ENCODE measurements around the gene CRTC2.
A peak's percentile ranks its signal among the peaks of the same experiment; 100 is the strongest.

The CRTC2 gene

GRCh38 chr1:153945795-153946621, 12.4 kb downstream of the CRTC2 start:
- peak; percentile 48 for DNase-seq

DNA sequence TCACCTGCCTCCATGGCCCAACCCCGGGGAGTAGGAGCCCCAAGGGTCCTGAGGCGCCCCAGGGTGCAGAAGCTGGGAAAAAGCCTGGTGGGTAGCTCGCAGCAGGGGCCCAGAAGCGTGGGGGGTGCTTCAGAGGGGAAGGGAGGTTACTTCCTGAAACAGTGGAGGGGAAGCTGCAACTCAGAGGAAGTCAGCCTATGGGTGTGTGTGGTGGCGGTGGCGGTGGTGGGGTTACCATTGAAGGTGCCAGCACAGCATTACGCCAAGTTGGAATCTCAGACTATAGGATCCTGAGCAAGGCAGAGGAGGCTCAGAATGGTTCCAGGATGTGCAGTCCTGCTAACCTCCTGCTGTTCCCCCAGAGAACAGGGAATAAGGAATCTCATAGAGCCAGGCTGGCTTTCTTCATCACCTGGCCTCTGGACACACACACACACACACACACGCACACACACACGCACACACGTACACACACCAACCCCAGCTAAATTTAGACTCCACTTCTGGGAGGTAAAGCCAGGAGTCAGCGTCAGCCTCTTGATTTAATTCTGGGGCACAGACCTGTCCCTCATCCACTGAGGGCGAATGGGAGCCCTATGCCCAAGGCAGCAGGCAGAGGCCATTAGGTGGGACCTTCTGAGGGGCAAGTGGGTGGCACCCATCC, 13.1 kb downstream of the CRTC2 start:
- DNase-seq, result no peak

DNA sequence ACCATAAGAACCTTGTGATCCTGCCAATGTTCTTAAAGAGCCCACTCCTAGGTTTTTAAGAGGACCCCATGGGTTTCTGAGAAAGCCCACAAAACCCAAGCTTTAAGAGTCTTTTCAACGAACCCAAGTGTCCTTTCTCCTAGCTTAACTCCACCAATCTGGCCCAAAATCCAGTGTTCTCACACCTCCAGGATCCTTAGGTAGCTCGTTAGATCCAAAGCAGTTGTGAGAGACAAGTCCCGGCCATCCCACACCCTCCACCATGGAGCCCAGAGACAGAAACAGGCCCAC, 13.6 kb downstream of the CRTC2 start:
- DNase-seq, result no peak

DNA sequence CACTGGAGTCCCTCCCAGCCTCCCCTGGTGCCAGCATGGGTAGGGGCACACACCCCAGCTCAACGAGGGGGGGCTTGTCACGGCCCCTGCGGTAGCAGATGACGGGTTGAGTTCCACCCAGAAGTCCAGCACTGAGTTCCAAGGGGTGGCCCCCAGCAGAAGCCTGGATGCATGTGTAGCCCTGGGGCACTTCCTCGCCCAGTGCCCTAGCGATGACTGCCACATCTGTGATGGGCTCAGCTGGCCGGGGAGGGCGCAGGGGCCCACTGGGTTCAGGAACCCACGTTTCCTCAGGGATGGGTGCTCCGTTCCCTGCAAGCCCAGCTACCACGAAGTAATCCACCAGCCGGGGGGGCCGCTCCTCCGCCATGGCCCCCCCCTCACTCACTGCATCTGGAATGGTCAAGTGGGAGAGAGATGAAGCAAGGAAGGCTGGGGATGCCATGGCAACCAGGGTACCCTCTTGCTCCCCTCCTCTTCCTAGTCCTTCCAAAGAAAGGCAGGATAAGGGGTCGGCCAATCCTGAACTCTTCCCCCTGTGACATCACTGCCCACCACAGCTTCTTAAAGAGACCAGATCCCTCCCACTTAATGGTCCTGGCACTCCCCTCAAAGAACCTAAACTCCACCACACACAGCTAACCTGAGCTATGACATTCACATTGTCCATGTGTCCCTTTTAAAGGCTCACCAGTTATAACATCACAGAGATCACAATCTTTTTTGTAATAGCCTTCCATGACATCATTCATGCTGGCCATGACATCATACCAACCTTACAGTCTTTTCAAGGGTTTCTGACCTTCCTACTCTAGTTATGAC, 14.2 kb downstream of the CRTC2 start:
- DNase-seq, result no peak

- DNase-seq, result no peak
These were observed 15.5 kb downstream of the CRTC2 start for GRCh38 chr1:153942766-153943549.

- DNase-seq, result no peak
These were observed 16.3 kb downstream of the CRTC2 start for GRCh38 chr1:153941826-153942725.

DNA sequence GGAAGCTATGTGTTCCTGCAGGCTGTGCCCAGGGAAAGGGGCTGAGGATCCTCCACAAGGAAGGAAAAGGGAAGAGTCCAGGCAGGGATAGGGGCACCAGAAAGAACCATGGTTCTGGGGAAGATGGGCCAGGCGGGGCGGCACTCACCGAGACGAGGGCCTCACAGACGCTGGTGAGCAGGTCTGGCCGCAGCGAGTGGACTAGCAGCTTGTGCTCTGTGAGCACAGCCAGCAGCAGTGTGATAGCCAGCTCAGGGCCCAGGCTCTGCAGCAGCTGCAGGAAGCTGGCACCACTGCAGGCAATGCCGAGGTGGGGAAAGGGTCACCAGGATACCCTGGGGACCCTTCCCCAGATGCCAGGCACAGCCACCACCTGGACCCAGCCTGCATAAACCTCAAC, 17.7 kb downstream of the CRTC2 start:
- no peak for DNase-seq

DNA sequence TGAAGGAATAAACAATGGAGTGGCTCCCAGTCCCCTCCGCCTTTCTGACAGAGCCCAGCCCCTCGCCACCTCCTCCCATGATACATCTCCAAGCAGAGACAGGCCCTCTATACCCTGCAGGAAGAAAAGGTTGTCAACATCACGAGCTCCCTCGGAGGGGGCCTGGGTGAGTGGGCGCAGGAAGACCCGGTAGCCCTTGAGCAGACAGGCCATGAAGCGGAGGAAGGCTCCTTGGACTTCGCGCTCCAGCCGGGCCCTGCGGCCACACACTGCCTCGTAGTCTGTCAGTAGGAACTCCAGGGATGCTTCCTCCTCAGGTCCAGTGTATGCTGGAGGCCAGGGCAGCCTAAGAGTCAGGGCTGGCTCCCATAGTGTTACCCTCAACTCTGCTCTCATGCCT, 18.9 kb downstream of the CRTC2 start:
- DNase-seq, result no peak

GRCh38 chr1:153938996-153939395, 19.4 kb downstream of the CRTC2 start:
- no peak for DNase-seq

DNA sequence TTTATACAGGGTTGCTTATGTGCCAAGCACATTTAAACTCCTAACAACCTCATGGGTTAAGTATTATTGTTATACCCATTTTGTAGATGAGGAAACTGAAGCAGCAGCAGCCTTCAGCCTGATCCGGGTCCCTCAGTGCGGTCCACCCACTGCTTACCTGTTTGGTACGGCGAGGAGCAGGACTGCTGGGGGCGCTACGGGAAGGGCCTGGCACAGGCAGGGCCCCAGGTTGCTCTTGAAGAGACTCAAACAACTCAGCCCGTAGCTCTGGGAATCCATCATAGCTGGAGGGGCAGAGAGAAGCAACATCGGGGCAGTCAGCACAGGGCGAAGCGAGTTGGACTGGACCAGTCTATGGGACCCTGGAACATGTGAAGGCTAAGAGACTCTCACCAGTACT, 21.1 kb downstream of the CRTC2 start:
- no peak for DNase-seq

- no peak for DNase-seq
These were observed 22.2 kb downstream of the CRTC2 start for GRCh38 chr1:153936011-153936802.

GRCh38 chr1:153934746-153935145, 23.7 kb downstream of the CRTC2 start:
- no peak for DNase-seq

DNA sequence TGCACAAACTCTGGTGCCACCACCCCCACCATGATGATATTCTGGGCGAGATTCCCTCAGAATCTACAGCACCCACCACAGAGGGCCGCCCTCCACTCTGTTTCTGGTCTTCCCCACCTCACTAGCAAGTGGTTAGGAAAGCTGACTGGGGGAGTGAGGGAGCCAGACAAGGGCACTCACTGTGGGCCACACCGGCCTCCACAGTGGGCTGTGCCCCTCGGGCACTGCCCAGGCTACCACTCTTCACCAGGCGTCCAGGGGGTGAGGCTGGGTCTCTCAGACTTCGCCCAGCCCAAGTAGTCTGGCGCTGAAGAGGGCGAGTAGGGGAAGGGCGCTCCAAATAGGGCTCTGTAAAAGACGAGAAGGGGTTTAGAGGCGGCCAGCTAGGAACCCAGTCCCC, 24.5 kb downstream of the CRTC2 start:
- no peak for DNase-seq

DNA sequence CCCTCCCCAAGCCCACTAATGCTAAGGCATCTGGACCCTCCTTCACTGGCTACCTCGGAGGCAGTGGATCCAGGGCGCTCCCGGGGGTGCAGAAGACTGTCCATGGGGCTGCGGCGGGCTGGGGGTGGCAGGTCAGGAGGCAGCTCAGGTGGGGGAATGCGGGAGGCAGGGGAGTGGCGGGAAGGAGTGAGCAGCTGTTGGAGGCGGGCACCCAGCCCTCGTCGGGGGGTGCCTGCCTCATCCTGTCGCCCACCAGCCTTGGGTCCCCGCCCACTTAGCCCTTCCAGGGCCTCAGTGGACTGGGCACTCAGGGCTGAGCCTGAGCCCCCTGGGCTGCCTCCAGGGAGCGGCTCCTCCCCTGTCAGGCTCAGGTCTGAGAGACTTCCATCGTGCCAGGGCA, 25.0 kb downstream of the CRTC2 start:
- DNase-seq, result no peak

DNA sequence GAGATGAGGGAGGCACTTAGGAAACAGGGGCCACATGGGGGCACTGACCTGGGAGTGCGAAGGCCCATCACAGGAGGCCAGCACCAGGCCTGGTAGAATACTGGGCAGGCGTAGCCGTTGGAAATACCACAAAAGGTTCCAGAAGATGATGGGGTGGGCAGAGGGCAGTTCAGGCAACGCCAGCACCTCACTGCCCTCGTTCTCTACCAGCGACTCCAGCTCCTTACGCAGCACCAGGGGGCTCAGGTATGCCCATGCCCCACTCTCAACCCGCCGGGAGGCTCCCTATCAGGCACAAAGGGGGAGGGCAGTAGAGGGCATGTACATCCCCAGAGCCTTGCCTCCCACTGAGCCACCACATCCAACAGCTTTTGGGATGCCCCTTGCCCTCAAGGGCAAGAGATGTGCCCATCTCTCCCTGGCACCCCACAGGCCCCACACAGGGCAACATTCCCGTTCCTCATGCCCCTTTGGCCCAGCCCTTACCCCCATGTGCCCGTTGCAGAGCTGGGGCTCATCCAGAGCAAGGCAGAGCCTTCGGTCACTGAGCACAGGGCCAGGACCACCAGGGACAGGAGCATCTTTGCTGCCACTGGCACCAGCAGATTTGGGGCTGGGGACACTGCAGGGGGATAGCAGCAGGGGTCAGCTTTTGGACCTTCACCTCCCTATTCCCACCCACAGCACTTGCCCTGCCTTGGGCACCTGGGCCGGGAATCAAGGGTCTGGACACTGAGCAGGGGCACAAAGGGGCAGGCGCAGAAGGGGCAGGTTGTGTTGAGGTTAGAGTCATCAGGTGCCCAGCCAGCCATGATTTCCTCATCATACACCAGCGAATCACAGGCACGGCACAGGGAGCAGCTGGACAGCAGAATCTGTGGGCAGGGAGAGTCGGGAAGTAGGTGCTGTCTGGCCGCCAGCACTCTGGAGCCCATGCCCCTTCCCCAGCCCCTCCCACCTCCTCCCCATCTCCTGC, 26.0 kb downstream of the CRTC2 start:
- DNase-seq, result no peak

GRCh38 chr1:153929981-153930948, 28.1 kb downstream of the CRTC2 start:
- no peak for DNase-seq

GRCh38 chr1:153929426-153929825, 29.0 kb downstream of the CRTC2 start:
- no peak for DNase-seq

DNA sequence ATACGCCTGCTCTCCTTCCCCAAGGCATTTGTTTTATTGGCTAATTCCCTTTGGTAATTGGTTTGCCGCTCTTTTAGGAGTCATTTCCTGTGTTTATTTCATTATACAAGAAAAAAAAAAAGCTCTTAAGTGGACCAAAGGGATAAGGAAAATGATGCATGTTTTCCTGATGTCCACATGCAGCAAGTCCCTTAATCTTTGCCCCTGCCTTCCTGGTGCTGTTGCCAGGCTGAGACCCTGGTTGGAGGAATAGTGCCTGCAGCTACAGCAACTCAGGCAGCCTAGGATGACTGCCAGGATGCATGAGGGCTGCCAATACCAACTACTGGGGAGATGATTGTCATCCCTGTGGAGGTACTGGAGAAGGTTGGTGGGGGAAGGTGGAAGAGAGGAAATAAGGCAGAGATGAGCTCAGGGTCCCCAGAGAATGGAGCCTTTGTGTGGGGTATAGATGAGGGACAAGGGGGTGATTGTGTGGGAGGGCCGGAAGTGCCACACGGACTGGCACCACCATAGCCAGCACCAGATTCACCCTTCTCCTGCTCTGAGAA, 29.5 kb downstream of the CRTC2 start:
- no peak for DNase-seq
